ENCODE measurements around the gene NUDT16L1.

NUDT16L1 gene

DNA sequence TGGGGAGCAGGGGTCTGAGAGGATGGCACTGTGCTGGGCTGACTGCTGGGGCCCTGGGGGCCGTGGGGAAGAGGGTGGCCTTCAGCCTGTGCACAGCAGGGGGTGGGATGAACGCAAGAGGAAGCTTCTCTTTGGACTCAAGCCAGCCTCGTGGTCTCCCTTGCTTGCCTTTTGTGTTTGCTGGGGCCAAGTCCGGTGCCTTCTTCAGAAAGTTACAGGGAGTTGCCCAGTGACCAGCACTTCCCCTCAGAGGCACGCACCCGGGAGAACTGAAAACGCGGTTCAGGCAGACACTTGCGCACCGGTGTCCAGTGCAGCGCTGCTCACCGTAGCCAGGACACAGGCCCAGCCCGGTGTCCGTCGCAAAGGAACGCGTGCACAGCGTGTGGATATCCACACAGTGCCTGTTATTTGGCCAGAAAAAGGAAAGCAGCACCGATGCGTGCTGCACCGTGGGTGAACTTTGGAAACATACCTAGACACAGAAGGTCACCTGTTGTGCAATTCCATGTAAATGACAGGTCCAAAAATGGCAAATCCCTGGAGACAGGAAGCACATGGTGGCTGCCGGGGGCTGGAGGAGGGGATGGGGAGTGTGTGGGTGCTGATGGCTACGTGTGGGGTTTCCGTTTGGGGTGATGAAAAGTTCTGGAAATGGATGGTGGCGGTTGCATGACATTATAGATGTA, 29.4 kb upstream of the NUDT16L1 start:
- DNase-seq (ENCODE audit: low read depth), result no peak

DNA sequence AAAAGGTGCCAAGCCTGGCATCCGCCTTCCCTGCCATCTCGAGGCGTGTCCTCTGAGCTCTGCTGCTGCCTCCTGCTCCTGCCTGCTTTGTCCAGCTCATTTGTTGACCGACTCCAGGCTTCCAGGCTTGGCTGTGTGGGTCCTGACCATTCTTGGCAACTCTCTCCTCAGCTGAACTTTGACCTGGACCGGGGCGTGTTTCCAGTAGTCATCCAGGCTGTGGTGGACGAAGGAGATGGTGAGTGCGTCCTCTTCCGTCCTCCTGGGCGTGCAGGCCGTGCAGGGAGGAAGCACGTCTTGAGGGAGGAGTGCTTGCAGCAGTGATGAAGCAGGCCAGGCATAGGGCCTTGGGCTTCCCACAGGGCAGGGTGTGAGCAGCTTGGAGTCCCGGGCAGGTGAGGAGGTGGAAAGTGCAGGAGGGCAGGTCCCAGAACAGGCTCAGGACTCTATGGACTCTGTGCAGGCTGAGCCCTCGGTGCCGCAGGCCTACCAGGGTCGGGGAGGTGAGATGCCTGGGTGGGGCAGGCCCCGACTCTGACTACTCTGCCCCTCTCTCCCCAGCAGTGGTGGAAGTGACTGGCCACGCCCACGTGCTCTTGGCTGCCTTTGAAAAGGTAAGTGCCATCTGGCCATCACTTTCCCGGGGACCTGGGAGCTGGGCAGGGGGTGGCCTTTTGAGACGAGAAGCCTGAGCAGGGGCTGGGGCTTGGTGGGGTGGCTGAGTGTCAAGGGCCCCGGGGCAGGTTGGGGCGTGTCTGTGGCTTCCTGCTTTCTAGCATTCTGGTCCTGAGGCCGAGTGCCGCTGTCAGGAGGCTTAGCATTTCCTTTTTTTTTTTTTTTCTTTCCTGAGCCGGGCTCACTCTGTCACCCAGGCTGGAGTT, 28.6 kb upstream of the NUDT16L1 start:
- DNase-seq (ENCODE audit: low read depth), result no peak

DNA sequence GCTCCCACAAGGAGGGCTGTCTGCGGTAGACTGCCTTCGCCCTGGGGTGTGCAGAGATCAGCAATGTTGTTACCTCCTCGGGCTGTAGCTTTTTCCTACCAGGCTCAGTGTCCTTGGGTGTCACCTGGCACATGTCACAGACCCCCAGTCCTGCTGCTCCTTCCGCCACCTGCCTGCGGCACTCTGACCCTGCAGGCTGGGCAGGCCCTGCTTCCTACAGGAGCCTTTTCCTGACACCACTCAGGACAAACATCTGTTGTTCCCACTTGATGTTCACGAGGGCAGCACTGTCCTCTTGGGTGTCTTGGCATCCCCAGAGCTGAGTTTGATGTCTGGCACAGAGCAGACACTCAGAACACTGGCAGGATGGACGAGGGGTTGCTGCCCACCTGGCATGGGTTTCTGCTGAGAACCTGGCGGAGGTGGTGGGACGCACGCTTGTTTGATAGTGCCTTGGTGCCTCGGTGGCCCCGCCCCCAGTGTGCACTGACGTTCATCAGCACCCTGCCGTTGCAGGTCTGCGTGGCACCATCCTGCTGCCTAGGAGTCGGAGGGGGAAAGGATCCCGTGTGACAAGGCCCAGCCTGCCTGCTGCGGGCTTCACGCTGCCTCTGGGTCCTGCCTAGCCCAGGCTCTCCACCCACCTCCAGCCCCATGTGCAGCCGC, 26.7 kb upstream of the NUDT16L1 start:
- DNase-seq (ENCODE audit: low read depth), result no peak

DNA sequence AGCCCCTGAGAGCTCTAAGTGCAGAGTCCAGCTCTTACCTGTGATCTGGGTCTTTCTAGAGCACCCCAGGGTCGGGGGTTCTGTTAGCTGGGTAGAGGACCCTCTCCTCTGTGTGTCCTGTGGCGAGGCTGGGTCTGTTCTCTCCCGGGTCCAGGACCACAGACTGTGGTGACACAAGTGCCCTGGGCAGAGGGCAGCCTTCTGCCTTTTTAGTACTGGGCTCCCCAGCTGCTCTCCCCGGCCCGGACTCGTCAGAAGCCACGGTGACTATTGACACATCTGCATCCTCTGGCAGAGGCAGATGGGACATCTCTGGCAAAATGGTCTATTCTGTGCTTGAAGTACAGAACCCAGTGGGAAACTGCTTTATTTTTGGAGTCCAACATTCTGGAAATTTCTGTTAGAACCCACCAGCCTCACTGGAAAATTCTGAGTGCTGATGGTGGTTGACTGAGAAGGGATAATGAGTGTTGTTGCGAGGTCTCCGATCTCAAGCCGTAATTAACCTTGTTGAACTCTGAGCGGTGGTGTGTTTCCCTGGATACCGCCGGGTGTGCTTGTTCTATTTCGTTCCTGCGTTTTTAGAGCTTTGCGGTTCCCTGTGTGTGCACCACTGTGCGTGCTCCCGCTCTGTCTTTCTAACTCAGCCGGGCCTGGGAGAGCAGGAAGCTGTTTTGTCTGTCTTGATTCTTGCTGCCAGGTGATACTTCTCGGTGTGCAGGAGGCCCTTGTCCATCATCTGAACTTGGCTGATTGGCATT, 26.0 kb upstream of the NUDT16L1 start:
- DNase-seq (ENCODE audit: low read depth), result no peak

DNA sequence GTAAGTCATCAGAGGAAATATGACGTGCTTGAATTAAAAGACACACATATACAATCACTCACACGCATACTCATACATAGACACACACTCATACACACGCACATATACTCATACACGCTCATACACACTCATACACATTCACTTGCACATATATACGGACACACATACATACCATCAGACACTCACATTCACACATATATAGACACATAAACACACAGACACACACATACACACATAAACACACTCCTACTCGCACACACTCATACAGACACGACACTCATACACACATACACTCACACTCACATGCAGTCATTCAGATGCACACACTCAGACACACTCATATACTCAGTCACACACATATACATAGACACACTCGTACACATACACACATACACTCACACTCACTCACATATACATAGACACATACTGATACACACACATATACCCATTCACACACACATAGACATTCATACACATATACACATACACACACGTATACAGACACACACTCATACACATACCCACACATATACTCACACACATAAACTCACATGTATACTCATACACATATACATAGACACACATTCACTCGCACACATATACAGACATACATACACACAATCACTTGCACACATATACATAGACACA, 24.9 kb upstream of the NUDT16L1 start:
- DNase-seq (ENCODE audit: low read depth), result no peak

DNA sequence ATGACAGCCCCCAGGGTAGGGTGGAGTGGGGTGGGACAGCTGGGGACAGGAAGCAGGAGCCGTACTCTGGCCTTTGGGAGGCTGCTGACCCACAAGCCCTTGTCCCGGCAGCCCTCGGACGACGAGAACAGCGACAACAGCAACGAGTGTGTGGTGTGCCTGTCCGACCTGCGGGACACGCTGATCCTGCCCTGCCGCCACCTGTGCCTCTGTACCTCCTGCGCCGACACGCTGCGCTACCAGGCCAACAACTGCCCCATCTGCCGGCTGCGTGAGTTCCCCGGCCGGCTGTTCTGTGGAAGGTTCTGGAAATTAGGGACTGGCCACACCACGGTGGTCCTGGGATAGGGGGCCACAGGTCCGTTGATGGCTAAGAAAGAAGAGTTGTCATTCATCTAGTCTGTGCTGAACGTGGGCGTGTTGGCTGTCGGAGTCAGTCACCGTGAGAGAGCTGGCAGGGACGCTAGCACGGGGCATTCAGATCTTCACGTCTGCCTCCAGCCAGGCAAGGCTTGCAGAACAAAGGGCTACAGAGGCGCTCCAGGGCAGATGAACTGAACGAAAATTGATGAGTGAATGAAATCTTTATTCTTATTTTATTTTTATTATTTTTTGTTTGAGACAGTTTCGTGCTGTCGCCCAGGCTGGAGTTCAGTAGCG, 19.8 kb upstream of the NUDT16L1 start:
- DNase-seq (ENCODE audit: low read depth), result no peak

DNA sequence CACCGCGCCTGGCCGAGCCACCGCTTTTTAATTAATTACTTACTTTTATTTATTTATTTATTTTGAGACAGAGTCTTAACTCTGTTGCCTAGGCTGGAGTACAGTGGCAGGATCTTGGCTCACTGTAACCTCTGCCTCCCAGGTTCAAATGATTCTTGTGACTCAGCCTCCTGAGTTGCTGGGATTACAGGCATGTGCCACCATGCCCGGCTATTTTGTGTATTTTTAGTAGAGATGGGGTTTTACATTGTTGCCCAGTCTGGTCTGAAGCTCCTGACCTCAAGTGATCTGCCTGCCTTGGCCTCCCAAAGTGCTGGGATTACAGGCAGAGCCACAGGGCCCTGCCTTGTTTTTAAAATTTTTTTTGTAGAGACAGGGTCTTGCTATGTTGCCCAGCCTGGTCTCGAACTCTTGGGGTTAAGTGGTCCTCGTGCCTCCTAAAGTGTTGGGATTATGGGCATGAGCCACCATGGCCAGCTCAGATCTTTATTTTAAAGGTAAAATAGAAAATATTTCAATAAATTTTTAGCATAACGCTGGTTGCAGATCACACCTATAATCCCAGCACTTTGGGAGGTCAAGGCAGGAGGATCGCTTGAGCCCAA, 18.3 kb upstream of the NUDT16L1 start:
- no peak for DNase-seq (ENCODE audit: low read depth)

DNA sequence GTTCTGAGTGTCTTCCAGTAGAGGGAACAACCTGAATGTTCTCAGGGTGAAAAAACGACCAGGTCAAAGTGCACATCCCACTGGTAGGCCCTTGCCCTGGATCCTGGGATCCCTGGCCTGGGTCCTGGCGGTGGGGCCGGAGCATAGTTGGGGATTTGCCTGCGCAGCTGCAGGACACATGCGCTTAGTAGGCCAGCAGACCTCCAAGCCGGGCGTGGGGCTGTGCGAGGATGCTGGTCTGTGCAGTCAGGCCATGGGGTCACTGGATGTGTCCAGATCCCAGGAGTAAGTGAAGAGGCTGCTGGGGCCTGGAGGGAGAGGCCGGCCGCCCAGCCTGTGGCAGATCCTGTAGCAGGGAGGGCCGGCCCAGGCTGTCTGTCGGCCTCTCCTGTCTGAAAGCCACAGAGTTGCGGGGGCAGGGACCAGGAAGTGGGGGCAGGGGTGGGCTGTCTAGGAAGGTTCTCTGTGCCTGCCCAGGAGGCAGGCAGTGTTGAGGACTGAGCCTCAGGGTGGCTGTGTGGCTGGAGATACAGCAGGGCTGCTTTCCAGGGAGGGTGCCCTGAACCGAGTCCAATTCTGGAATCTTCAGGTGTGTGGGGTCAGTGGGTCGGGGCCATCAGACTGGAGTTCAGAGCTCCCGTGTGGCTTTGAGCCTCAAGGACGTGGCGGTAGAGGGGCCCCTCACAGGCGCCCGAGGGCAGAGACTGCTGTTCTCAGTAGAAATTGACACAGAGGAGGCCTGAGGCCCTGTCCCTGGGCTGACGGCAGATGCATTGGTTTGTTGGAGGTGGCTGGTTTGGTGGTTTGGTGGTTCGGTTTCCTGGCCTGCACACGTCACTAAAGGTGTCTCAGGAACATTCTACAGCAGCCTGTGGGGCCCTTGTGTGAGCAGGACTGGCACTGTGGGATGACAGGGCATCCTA, 17.2 kb upstream of the NUDT16L1 start:
- DNase-seq (ENCODE audit: low read depth), result no peak

DNA sequence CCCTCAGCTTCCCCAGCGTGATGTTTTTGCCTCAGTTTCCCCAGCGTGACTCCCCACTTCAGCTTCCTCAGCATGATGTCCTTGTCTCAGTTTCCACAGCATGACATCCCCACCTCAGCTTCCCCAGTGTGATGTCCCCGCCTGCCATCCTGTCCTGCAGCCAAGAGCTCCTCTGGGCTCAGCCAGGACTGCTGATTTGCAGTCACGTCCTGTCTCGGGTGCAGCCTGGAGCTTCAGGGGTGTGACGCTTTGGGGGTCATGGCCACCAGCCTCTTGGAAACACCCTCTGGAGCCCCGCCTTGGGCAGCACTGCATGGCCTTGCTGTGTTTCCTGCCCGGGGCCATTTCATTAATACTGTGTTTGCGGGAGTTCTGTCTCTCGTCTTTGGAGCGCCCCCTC, 16.5 kb upstream of the NUDT16L1 start:
- DNase-seq (ENCODE audit: low read depth), result no peak

DNA sequence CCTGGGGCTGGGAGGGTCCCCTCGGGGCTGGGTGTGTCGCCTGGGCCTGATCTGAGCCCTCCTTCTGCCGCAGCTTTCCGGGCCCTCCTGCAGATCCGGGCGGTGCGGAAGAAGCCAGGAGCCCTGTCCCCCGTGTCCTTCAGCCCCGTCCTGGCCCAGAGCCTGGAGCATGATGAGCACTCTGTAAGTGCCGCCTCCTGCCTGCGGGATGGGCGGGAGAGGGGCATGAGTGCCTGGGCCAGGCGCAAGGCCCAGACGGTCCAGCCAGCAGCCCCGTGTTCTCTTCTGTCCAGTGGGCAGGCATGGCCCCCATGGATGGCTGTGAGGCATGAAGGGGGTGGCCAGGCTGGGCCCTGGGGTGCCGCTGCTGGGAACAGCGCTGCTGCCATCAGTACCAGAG, 16.0 kb upstream of the NUDT16L1 start:
- DNase-seq (ENCODE audit: low read depth), result no peak

DNA sequence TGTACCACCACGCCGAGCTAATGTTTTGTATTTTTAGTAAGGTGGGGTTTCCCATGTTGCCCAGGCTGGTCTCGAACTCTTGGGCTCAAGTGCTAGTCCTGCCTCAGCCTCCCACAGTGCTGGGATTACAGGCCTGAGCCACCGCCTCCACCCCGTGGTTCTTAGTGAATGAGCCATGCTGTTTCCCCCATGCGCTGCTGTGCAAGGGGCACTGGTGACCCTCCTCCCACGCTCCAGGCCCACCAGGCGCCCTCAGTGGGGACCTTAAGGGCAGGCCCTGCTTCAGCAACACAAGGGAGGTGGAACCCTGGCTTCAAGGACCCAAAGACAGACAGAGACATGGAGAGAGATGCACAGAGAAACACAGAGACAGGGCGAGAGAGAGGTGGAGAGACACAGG, 15.4 kb upstream of the NUDT16L1 start:
- DNase-seq (ENCODE audit: low read depth), result no peak

DNA sequence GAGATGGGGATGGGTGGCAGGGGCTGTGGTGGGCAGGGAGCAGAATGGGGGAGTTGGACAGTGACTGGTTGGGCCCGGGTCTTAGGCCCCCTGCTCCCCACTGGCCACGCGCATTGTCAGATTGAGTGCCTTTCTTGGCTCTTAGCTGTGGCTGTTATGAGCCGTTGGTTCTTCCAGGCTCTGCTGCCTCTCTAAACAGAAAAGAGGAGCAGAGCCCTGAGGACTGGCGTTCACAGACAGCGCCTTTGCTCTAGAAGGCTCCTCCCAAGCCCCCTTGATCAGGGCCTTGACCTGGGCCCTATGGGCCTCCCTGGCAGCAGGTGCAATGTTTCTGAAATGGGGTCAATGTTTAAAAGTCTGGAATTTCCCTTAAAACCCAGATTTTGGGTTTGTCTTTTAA, 14.8 kb upstream of the NUDT16L1 start:
- DNase-seq (ENCODE audit: low read depth), result no peak

DNA sequence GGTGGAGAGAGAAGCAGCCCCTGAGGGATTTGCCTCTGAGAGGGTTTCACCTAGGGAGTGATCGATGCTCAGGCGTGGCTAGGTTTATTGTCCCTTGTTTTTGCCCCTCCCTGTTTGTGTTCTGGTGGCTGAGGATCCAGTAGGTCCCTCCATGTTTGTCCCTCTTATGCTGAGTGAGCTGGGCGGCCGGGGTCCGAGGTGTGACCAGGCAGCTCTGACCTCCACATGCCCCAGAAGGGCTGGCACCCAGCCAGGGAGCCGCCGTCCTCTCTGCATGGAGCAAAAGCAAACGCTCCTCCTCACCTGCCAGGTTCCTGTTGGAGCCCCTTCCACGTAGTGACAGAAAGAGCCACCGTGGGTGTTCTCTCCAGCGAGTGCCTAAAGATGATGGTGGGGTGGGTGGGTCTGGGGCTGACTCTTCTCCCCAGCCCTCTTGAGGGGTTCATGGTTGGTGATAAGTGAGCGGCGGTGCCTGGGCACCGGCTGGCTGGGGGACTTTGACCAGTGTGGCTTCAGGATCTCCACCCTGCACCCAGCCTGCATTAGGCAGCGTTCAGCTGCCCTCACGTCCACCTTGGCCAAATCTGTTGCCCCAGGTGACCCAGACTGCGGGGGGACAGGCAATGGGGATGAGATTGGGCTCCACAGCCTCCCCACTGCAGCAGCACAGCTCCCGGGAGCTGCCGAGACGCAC, 14.1 kb upstream of the NUDT16L1 start:
- no peak for DNase-seq (ENCODE audit: low read depth)

DNA sequence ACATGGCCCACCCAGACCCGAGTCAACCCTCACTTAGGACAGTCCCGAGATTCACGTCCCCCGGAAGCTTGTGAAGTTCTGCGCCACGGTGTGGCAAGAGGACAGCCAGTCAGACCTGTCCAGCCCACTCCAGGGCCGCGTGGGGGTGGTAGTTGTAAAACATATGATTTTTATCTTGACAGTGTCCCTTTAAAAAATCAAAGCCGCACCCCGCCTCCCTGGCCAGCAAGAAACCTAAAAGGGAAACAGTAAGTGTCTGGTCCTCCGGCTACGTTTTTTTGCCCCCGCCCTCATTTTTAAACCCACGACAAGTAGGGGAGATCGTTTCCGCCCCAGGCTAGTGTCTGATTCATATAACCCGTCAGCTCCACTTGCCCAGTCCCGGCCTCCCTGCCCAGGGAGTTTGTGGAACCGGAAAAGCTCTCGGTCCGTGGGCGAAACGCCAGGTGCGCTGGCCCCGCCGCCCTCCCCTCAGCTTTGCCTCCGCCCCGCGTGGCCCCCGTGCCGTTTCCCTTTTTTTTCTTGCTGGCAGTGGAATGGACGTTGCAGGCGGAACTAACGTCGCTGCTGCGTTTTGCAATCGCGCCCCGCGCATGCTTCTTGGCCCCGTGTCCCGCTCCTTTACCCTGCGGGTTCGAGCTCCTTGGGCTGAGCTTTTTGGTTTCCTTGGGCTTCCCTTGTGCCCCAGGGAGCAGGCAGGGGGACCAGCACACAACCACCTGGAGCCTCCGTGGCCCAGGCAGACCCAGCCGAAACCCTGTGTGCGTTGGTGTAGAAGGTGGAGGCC, 13.3 kb upstream of the NUDT16L1 start:
- no peak for DNase-seq (ENCODE audit: low read depth)

DNA sequence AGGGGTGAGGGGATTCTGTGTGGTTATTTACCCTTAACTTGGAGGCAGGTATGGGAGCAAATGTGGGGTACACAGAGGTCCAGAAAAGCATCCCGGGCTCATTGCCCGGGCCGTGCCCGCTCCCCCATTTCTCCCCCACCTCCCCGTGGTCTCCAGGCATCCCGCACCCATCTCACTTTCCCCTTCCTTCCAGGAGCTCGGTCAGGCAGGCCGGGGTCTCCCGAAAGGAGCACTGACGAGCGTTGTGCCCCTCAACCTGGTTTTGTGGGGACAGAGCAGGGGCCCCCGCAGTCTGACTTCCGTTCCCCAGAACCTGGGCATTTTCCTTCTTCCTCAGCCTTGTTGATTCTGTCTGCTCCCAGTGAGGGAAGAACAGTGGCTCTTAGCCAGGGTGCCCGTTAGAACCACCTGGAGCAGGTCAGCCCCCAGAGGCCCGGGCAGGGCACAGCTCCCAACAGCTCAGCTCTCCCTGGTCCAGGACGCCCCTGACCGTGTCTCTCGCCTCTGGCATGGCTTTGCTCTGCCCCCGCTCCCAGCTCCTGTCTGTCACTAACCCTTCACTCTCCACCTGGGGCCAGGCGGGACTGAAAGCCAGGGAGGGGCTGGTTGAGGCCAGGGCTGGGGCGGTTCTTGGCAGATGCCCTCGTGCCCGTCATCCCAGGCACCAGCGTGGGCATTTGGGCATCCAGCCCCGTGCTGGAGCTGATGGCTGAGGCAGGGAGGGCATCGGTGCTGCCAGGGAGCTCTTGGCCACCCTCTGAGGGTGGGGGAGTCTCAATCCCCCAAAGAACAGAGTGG, 12.5 kb upstream of the NUDT16L1 start:
- no peak for DNase-seq (ENCODE audit: low read depth)

DNA sequence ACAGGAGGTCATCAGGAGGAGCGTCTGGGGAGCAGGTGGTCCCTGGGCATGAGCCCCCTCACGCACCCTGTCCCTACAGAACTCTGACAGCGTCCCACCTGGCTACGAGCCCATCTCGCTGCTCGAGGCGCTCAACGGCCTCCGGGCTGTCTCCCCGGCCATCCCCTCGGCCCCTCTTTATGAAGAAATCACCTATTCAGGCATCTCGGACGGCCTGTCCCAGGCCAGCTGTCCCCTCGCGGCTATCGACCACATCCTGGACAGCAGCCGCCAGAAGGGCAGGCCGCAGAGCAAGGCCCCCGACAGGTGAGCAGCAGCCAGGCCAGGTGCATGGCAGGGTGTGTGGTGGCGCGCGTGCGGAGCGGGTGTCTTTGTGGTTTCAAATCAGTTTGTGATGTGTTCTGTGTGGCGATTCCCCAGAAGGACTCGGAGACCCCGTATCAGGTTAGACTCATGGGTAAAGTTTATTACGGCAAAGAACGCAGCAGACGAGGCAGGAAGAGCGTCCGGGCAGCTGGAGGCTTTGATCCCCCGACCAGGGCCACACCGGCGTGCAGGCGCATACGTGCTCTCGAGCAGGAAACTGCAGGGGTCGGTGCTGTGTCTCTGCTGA, 11.8 kb upstream of the NUDT16L1 start:
- no peak for DNase-seq (ENCODE audit: low read depth)

DNA sequence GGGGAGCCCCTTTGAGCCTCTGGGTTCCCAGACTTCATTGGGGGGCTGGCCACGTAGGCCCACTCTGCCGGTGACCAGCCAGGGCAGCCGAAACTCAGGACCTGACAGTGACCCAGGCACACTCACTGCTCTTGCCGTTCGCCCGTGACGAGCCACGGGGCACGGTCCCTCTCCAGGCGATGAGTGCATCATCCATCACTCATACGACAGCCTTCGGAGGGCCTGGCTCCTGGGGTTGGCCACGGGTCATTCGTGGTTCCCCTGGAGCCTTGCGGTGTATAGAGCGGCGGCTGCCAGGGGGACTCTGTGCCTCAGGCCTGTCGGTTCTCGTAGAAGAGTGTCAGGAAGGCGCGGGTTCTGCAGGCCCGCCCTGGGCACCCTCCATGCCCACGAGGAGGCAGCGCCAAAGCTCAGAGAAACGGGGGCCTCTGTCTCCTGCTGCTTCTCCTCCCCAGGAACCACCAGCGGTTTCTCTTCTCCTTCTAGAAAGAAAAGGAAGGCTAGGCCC, 11.2 kb upstream of the NUDT16L1 start:
- no peak for DNase-seq (ENCODE audit: low read depth)
